HG03025 (cell line): ENCODE data around the gene PRSS56.

Experiments
- ATAC-seq: cut with Tn5 transposase; IDR thresholded peaks from one replicate; pipeline ENCODE4 v1.9.1; 2021; ENCODE audit warnings: mild to moderate bottlenecking, moderate library complexity; ENCODE audit not compliant: unreplicated experiment, low FRiP score

The PRSS56 gene

DNA sequence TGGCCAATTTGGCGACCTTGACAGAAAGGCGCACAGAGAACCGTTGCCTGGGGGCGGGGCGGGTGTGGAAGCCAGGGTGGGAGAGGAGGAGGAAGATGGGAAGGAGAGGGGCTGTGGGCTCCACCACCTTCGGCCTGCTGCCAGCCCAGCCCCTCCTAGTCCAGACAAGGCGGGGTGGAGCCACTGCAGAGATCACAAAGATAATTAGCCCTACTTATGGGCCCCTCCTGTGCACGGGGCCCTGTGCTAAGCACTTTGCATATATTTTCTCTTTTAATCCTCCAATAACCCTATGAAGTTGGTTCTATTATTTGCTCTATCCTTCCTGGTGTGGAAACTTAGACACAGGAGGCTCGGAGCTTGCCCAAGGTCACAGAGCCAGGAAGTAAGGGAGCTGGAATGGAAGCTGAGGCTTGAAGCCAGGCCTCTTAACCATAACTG, 18.8 kb upstream of the PRSS56 start:
- ATAC-seq = no peak

DNA sequence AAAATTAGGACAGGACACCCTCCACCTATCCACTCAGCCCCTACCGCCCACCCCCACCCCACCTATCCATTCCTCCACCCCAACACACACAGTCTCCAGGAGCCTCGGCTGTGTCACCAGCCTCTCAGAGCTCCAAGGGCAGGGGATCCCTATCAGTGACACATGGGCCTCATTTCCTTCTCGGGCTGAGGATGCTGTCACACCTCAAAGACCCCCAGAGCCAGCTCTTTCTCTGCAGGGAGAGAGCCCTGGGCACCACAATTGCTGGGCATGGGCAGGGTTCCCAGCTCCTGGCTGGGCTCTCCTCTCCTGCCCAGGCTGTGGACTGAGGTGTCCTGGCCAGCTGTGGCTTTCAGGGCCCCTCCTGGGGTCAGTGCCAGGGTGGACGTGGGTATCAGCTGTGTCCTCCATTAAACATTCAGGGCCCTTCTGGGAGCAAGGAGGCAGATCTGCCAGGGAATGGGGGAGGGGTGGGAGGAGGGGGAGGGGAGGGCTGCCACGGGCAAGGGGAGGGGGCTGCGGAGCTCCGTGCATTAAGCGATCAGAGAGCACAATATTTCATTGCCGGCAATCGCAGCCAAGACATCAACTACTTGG, 18.3 kb upstream of the PRSS56 start:
- no peak for ATAC-seq

DNA sequence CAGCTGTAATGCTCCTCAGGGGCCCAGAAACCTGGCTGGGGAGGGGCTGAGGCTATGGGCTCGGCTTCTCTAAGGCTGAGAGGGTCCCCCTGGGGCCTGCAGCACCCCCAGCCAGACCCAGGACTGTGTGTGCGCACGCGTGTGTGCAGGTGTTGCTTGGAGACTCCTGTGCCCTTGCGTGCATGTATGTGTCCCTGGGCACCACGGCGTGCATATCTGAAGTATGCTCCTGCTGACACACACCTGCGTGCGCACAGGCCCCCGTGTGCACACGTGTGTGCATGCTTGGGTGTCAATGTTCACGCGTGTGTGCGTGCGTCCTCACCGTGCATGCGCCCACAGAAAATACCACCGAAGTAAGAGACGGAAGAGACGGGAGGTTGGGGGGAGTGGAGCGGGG, 17.7 kb upstream of the PRSS56 start:
- no peak for ATAC-seq

DNA sequence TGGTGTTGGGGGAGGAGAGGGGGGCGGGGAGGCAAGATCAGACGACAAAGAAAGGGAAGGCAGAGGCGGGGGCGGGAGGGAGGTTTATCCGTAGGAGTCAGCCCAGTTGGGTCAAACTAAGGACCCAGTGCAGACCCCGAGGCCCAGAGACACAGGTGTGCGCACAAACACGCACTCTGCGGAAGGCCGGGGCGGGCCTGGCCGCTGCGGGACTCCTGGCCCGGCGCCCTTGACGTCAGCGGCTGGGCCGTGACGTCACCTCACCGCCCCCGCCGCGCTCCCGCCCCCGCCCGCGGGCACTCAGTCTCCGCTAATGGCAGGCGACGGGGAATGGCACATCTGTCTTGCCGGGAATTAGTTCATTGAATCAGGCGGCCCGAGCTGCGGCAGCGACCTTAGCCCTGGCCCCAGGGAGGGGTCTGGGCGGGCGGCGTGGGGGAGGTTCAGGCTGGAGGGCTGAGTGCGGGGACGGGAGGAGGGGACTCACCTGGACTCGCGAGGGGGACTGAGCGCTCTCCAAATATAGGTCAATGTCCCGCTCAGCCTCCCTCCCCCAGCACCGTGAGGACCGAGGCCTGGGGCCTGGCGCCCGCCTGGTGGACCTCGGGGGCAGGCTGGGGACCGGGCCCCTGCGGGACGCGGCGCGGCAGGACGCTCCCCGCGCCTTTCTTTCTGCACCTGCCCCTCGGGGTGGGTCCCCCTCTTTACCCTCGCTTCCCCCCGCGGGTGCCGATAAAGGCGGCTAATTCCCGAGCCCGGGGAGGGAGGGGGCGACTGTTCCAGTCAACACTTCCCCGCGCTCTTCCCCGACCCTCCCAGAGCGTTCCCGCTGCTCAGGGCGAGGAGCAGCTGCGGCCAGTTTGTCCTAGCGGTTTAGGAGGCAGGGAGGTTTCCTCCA, 17.0 kb upstream of the PRSS56 start:
- no peak for ATAC-seq

DNA sequence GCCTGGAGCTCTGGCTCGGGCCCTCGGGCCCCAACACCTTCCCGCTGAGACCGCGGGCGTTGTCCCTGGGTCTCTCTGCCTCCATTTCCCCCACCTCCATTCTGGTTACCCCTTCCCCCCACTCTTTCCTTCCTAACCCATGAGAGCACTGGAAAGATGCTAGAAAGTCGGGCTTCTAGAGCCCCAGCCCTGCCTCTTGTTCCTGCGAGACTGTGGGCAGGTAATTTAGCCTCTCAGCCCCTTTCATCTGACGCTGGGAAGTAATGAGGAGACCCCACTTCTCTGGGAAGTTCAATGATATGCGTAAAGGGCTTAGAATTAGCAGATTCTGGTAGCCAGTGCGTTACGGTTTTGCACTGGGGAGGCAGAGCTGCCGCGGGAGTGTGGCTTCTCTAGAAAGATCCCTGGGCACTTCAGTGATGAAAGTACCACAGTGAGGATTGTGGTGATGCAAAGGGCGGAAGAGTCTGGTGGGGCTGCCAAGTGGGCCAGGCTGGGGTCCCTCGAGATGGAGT, 16.3 kb upstream of the PRSS56 start:
- no peak for ATAC-seq

DNA sequence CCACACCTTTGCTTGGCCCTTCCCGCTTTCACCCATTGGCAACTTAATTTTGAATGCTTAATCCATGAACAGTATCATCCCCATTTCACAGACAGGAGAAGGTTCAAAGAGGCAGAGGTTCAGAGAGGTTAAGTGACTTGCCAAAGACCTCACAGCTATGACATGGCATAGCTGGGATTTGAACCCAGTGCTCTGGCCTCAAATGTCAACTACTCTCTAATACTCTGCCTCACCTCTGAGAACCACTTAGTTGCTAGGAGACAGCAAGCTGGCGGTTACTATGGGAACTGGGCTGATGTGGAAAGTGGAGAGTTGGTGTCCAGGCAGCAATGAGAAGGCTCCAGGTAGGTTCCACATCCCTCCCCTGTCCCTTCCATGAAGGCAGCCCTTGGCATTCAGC, 15.8 kb upstream of the PRSS56 start:
- ATAC-seq = no peak

DNA sequence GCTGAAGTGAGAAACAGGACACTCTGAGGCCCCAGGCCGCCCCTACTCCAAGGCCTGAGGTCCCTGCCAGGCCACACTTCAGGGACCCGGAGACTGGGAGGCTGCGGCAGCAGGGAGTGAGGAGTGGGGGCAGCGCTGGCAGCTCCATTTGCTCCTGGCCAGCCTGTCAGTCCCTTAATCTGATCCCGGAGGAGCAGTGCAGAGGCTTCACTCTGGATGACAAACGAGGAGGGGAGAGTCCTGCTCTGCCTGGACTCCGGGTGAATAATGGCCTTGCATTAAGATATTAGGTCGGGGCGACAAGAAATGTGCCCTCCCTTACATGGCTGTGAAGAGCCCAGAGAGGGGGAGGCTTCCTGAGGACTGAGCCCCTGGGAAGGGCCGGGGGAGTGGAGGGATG, 14.3 kb upstream of the PRSS56 start:
- ATAC-seq = no peak

DNA sequence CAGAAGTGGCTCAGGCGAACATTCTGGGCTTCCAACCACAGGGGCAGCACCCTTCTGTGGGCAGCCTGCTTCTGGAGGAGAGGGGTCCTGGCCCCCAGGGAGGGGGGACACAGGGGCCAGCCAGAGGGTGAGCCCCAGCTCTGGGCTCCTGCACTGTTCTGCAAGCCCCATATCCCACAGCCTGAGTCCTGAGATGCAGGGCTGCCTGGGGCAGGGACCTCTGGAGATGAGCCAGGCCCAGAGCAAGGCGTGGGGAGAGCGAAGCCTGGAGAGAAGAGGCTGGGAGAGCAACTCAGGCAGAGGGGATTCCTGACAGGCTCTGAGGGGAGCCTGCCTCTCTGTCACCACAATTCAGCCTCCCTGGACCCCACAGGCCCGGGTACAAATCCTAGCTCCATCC, 13.5 kb upstream of the PRSS56 start:
- no peak for ATAC-seq

DNA sequence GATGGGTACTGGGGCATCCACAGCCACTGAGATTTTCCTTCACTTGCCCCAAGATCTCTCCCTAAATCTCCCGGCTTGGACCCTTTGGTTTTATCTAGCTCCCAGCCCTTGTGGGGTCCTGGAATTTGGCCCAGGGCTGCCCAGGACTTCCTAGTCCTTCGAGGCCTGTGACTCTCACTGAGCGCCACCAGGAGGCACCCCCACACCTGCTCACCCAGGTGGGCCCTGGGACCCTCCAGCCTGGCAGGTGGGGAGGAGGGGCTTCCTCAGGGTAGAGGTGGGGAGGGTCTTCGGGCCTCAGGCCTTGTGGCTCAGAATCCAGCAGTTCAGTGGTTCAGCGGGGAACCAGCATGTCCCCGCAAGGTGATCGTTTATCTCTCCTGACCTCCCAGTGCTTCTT, 11.9 kb upstream of the PRSS56 start:
- ATAC-seq = no peak

DNA sequence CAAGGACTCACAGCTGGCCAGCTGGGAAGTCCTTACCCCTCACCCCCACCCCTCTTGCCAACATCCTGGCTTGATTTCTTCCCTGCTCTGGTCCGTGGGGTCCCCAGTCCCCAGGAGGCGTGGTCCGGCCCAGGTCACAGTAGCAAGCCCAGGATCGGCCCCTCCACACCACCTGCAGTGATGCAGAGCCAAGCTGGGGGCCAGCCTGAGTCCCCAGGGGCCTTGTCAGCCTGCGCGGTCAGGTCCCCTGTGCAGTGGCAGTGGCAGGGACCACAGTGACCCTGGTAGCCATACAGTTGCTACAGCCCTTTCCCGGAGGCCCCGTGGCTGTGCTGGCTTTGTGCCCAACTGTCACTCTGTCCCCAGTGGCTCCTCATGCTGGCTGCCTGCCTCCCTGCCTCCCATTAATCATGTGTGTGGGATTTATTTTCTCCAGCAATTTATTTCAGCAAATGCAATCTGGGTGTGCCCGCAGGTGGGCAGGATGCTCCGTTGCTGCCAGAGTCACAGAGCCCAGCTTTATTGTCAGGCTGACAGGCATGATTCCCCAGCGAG, 8.8 kb upstream of the PRSS56 start:
- ATAC-seq = no peak

DNA sequence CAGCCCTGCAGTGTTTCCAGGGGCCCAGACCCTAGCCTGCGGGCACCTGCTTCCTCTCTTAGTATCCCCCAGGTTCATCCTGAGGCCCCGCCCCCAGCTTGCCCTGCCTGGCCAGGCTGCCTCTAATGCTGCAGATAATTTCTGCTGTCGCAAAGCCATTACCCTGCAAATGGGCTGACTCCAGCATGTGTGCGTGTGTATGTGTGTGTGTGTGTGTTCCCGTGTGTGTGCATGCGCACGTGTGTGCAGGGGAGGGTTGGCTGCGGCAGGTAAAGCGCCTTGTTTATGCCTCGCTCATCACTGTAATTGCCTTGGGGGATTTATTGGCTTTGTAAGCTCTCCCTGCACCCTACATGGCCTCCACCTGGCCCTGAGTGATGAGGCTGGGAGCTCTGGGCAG, 7.6 kb upstream of the PRSS56 start:
- no peak for ATAC-seq

DNA sequence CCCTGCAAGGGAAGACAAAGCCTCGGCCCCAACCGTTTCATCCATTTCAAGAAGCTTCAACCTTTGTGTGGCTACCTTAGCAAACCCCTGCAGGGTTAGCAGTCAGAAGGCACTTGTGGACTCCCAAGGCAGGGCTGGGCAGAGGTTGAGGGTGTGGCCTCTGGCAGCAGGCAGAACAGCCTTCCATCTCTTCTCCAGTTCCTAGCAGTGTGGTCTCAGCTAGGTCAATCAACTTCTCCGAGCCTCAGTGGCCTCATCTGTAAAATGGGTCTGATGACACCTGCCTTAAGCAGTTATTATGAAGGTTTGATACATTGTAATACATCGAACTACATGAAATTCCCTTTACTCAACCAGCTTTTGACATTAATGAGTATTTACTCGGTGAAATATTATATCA, 6.8 kb upstream of the PRSS56 start:
- no peak for ATAC-seq

DNA sequence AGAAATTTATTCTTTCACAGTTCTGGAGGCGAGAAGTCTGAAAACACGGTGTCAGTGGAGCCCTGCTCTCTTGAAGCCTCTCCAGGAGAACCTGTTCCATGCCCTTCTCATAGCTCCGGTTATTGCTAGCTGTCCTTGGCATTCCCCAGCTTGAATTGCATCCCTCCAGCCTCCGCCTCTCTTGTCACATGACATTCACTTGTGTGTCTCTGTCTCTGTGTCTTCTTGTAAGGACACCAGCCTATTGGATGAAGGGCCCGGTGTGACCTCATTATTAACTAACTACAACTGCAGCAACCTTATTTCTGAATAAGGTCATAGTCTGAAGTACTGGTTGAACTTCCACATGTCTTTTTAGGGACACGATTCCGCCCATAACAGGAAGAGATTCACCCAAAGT, 4.5 kb upstream of the PRSS56 start:
- ATAC-seq = no peak

DNA sequence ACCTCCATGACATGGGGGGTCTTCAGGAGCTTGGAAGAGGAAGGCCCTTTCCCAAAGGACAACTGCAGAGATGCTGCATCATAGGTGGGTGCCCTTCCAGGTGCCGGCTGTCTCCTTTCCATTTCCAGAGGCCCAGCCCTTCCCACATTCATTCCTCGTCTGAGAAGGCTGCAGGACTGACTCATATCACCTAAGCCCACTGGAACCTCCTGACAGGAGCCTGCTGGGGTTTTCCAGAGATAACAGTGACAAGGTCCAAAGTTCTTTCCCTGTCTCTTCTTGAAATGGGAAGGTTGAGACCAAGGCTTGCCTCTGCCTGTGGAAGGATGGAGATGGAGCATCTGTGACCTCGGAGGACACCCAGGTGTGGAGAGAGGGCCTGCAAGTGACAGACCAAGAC, 3.6 kb upstream of the PRSS56 start:
- no peak for ATAC-seq

DNA sequence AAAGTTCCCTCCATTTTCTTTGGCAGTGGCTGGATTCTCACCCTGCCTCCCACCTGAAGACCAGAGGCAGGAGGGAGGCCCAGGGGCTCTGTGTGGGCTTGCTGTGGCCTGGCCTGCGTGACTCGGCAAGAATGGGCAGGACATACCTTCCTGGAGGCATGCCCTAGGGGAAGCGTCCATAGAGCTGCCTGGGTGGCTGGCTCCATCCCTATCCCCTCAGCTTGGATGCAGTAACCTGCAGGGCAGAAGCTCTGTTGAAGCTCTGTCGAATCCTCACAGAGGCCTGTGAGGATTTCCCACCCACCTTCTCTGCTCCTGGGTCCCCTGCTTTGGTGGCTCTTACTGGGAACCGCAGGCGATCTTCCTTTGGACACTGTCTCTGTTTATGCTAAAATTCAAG, 1.3 kb upstream of the PRSS56 start:
- no peak for ATAC-seq

DNA sequence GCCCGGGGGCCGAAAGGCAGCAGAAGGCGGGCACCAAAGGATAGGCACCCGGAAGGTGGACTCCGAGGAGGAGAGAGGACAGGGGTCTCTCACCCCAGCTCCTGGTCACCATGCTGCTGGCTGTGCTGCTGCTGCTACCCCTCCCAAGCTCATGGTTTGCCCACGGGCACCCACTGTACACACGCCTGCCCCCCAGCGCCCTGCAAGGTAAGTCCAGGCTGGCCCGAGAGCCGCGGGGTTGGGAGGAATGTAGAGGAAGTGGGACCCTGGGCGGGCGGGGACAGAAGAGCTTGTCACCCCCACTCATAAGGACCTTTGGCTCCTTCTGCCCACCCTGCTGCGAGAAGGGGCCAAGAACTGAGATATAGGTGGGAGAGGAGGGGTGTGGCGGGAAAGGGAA, 301 bp downstream of the PRSS56 start:
- no peak for ATAC-seq

DNA sequence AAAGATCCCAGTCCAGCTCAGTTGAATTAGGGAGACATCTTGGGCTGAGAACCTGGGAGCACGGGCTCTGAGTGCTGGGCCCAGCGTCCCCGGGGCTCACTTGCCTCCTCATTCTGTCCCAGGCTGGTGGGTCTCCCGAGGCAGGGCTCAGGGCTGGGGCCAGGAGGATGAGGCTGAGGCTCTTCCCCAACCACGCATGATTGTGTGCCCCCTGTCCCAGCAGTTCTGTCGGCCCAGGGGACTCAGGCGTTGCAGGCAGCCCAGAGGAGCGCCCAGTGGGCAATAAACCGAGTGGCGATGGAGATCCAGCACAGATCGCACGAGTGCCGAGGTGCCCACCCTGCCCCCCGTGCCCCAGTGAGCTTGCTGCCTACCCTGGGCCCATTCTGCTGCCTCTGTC, 910 bp downstream of the PRSS56 start:
- ATAC-seq = no peak

DNA sequence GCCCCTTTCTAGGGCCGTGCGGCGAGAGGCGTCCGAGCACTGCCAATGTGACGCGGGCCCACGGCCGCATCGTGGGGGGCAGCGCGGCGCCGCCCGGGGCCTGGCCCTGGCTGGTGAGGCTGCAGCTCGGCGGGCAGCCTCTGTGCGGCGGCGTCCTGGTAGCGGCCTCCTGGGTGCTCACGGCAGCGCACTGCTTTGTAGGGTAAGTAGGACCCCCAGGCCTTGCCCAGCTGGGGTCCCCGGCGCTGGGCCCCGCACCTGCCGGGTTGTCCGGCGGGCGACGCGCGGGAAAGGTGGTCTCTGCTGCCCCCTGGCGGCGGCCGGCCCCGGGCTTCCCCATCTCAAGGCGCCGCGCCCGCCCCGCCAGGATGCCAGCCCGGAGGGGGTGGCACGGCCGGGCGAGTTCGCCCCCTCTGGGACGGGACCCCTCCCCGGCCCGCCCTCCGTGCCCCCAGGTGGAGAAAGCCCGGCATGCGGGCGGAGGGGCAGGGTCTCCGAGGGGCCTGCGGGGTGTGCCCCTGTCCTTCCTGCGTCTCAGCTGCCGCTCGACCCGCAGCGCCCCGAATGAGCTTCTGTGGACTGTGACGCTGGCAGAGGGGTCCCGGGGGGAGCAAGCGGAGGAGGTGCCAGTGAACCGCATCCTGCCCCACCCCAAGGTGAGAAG, 1.9 kb downstream of the PRSS56 start:
- ATAC-seq = no peak

DNA sequence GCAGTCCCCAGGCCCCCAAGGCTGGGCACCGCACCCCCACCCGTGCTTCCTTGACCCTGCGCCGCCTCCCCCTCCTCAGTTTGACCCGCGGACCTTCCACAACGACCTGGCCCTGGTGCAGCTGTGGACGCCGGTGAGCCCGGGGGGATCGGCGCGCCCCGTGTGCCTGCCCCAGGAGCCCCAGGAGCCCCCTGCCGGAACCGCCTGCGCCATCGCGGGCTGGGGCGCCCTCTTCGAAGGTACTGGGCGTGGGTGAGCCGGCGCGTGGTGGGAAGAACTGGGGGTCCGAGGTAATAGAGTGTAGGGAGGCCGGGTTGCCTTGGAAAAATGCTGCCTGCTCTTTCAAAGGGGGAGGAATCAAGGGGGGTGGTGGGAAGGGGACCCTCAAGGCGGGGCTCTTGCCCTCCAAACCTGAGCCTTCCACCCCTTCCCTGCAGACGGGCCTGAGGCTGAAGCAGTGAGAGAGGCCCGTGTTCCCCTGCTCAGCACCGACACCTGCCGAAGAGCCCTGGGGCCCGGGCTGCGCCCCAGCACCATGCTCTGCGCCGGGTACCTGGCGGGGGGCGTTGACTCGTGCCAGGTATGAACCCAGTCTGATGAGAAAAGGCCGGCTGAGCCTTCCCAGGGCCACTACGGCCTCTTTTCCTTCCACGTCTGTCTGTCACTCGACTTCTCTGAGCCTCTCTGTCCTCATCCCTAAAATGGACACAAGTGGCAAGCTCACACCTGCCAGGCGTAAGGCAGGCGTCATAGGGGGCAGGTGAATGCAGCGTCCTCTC, 2.6 kb downstream of the PRSS56 start:
- ATAC-seq = no peak

DNA sequence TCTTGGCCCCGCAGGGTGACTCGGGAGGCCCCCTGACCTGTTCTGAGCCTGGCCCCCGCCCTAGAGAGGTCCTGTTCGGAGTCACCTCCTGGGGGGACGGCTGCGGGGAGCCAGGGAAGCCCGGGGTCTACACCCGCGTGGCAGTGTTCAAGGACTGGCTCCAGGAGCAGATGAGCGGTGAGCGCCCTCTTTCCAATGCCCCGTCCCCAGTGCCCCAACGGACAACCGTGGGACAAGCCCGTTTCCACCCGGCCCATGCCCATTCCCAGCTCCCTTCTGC, 3.2 kb downstream of the PRSS56 start:
- ATAC-seq = no peak
